GM18526 (cell line): Measurements from ENCODE around the gene RAI1.

ENCODE experiments used
- POLR2A ChIP-seq: IDR thresholded peaks from 3 replicates; pipeline ENCODE4 v1.6.1; 2011; ENCODE audit not compliant: insufficient read length; ENCODE audit errors: extremely low read depth

The RAI1 gene

DNA sequence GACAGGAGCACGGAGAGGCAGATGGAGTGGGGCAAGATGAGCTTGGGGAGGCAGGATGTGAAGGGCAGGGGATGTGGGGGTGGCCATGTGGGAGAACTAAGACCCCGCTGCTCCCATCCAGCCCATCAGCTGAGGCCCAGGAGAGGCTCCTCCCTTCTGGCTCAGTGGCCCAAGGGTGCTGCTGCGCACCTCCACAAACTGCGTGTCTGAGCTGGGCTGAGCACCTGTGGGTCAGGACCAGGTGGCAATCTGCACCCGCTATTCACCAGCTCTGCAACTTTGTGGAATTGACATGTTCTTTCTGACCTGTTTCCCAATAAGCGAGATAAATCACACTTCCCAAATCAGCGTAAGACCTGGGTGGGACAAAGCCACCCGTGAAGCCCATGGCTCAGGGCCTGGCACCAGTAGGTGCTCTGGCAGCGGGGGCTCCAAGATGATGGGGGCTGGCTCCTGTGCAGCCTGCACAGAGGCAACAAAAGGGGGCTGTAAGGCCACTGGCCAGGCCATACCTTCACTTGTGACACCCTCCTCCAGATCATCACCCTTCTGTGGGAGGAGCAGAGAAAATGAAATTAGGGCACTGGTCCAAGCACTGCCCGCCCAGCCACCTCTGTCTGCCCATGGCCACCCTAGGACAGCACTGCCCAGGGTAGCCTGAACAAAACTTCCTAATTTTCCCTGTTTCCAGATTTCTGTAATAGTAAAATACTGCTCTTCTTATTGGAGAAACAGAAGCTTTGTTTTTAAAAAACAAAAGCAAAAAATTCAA, 167.2 kb downstream of the RAI1 start:
- no peak for TF ChIP-seq POLR2A

DNA sequence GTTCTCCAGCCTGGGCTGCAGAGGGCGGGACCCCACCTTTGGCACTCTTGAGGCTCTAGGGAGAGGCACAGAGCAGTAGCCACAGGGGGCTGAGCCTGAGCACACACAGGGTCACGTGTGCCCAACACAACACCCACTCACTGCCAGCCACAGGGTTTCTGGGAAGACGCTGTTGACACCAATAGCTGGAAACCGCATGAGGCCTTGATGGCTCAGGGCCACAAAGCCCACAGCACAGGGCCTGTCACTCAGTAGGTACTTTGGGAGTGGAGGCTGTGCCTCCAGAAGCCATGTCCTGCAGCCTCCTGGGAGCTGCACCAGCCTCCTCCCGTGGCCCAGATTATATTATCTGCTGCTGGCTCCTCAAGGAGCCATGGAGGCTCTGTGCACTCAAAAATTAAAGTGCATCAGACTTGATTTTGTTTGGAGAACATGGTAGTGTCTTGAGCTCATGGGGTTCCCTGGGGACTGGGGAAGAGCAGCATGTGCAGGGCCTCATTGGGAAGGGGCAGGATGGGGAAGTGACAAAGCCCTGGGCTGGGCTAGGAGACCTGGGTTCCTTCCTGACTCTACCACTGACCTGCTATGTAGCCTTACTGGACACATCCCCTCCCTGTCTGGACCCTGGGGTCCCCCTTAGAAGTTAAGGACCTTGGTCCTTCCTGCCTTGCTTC, 168.0 kb downstream of the RAI1 start:
- no peak for TF ChIP-seq POLR2A

- no peak for TF ChIP-seq POLR2A
Measured at GRCh38 chr17:17849845-17850373, 168.7 kb downstream of the RAI1 start.

GRCh38 chr17:17851103-17852002, 170.1 kb downstream of the RAI1 start:
- TF ChIP-seq POLR2A, result no peak

- no peak for TF ChIP-seq POLR2A
Measured at GRCh38 chr17:17852930-17853329, 171.7 kb downstream of the RAI1 start.

DNA sequence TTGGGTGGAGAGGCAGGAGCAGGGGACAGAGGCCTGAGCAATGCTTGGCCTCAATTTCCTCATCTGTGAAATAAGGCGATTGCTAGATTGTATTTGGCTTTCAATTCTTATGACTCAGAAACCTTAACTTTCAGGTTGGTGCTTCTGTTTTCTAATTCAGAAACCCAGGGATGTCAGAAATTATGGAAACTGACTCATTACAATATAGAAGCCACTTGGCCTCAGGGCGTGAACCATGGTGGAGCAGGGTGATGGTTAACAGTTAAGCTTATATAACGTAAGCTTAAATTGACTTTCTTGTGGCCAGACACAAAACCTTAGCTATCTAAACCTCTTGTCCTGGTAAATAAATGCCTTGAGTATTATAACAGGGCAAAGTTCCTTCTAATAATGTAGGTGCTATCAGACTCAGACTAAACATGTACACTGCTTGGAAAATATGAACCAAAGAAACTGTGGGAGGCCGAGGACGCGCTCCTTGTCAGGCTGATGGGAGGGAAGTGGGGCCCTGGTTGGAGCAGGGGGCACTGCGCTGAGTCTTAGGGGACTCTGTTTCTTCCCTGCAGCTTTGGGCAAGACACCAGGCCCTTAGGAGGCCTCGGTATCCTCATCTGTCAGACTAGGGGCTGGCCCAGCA, 172.7 kb downstream of the RAI1 start:
- no peak for TF ChIP-seq POLR2A

DNA sequence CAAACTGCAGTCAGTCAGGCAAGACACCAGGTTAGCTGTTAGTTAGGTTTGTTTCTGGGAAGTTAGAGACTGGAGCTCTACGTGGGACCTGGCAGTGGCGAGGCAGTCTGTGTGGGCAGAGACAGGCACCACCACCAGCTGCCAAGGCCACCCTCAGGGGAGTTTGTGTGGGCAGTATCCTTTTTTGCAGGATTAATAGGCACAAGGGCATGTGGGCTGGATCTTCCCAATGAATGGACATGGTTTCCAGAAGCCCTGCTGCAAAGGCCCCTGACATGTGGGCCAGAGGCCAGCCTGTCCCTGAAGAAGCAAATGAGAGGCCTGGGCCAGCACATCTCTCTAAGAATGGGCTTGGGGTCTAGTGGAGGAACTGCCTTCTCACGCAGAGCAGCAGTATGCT, 174.7 kb downstream of the RAI1 start:
- TF ChIP-seq POLR2A, result no peak

DNA sequence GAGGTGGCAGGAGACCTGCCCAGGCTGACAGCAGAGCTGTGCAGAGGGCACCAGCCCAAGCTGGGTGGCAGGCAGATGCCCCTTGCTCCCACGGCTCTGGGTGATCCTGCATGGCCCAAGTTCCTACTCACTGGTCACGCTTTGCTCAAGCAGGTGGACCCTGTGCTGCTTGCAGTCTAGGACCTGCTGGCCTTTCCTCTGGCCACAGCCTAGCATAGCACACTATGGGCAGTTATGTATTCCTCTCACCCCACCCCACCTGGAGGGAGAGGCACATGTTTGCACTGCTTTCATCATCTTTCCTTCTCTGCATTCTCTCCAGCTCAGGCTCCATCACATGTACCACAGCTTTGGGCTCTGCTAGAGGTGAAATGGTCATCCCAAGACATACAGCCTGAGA, 175.1 kb downstream of the RAI1 start:
- no peak for TF ChIP-seq POLR2A

- no peak for TF ChIP-seq POLR2A
Measured at GRCh38 chr17:17857496-17857895, 176.2 kb downstream of the RAI1 start.

- TF ChIP-seq POLR2A, result no peak
Measured at GRCh38 chr17:17859909-17860765, 178.9 kb downstream of the RAI1 start.

- TF ChIP-seq POLR2A, result no peak
Measured at GRCh38 chr17:17860766-17861107, 179.5 kb downstream of the RAI1 start.
